SU-DHL-6 (cell line): ENCODE results near the gene SCYL1.

Experiments
- H2AFZ ChIP-seq: fragments of 200-600 bp; sonication (generic); 2 replicates; pipeline ENCODE4 v1.6.1; 2014; ENCODE audit warnings: low read depth, mild to moderate bottlenecking, moderate library complexity, mixed read lengths, antibody characterized with exemption, low read length; ENCODE audit not compliant: severe bottlenecking
- H3F3A ChIP-seq: fragments of 200-600 bp; shearing (Covaris generic); 2 replicates; pipeline ENCODE4 v1.6.0; 2016; ENCODE audit warnings: antibody characterized with exemption, mild to moderate bottlenecking; ENCODE audit not compliant: insufficient read depth
- H3K27ac ChIP-seq: fragments of 200-600 bp; sonication (generic); 2 replicates; pipeline ENCODE4 v1.5.1; 2016; ENCODE audit warnings: low read depth, mild to moderate bottlenecking, low read length, moderate library complexity, mixed read lengths
- H3K27me3 ChIP-seq: fragments of 200-600 bp; sonication (generic), shearing (Covaris generic); 2 replicates; pipeline ENCODE4 v1.6.0; 2014; ENCODE audit warnings: mild to moderate bottlenecking, low read length
- H3K36me3 ChIP-seq: fragments of 200-600 bp; sonication (generic); 2 replicates; pipeline ENCODE4 v1.6.1; 2014; ENCODE audit warnings: mild to moderate bottlenecking, low read length, mixed read lengths
- H3K4me2 ChIP-seq: fragments of 300-600, 200-600 bp; shearing (Covaris generic), sonication (generic); 2 replicates; pipeline ENCODE4 v1.6.0; 2014; ENCODE audit warnings: low read length, low read depth, mild to moderate bottlenecking; ENCODE audit not compliant: poor library complexity, severe bottlenecking
- H3K4me3 ChIP-seq: fragments of 200-600 bp; sonication (generic); 2 replicates; pipeline ENCODE4 v1.5.1; 2014; ENCODE audit warnings: antibody characterized with exemption, low read length, mild to moderate bottlenecking, mixed read lengths; ENCODE audit not compliant: insufficient read depth, poor library complexity, severe bottlenecking
- H3K79me2 ChIP-seq: fragments of 200-600 bp; sonication (generic); 2 replicates; pipeline ENCODE4 v1.6.1; 2014; ENCODE audit warnings: mild to moderate bottlenecking, low read length, moderate library complexity; ENCODE audit not compliant: insufficient read depth
- H3K9ac ChIP-seq: fragments of 200-600 bp; sonication (generic); 2 replicates; pipeline ENCODE4 v1.7.0; 2014; ENCODE audit warnings: mild to moderate bottlenecking, low read length
- H3K9me2 ChIP-seq: fragments of 200-600 bp; sonication (generic); replicated peaks from 2 replicates; pipeline ENCODE4 v1.6.1; 2014; ENCODE audit warnings: low read length; ENCODE audit not compliant: insufficient read depth
- H3K9me3 ChIP-seq: fragments of 200-600 bp; sonication (generic); 2 replicates; pipeline ENCODE4 v1.6.1; 2014; ENCODE audit warnings: low read length, mixed read lengths; ENCODE audit not compliant: insufficient read depth
- H4K20me1 ChIP-seq: fragments of 200-600 bp; sonication (generic); 2 replicates; pipeline ENCODE4 v1.6.1; 2014; ENCODE audit warnings: low read depth, mild to moderate bottlenecking, antibody characterized with exemption, low read length, moderate library complexity, mixed read lengths
- CTCF ChIP-seq: fragments of 200-600 bp; sonication (generic); IDR thresholded peaks from one replicate; pipeline ENCODE4 v1.5.1; 2017; ENCODE audit warnings: antibody characterized with exemption, mild to moderate bottlenecking, low read length, moderate library complexity; ENCODE audit not compliant: insufficient read depth, poor library complexity, severe bottlenecking
- EZH2phosphoT487 ChIP-seq: fragments of 200-600 bp; sonication (generic), shearing (Covaris generic); conservative IDR thresholded peaks from 2 replicates; pipeline ENCODE4 v1.6.1; 2018; ENCODE audit warnings: mild to moderate bottlenecking, antibody characterized with exemption, low read length, moderate library complexity, mixed read lengths

Gene SCYL1

DNA sequence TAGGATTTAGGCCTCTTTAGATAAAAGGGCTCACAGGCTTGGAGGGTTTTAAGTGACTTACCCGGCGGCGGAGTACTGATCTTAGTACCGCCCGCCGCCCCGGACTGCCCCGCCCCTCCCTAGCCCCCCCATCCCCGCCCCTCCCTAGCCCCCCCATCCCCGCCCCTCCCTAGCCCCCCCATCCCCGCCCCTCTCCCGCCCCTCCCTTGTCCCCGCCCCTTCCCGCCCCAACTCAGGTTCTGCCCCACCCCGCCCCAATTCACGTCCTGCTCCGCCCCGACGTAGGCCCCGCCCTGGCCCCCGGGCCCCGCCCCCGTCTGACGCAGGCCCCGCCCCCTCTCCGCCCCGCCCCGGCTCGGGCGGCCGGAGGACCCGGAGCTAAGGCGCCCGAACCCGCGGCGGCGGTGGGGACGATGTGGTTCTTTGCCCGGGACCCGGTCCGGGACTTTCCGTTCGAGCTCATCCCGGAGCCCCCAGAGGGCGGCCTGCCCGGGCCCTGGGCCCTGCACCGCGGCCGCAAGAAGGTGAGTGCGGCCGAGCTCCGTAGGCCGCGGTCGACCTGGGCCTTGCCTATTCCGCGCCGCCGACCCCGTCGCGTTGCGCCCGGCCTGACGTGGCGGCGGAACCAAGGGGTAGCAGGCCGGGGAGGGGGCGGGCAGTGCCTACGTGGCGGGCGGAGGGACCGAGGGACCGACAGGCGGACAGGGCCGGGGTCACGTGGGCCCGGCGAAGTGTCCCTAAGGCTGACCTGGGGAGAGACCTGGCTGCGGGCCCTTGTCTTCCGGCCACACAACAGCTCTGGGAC lies at the start of gene SCYL1:
Gene SCYL1 (plus strand): TSS at position 343 of the 805 bp plus-strand sequence. CDS start 71 bp downstream, at position 414.
- H3K36me3 ChIP-seq: no peaks in the 10 kb centered on the region
- H3K9me2 ChIP-seq: no peaks in the 10 kb centered on the region
- peak within 1 kb of the TSS; percentile 96 for H3K4me3 ChIP-seq
- no peaks in the 10 kb centered on the region for H4K20me1 ChIP-seq
- H3K4me2 ChIP-seq: peak within 1 kb of the TSS; percentile 89
- H3K27me3 ChIP-seq: no peaks in the 10 kb centered on the region
- TF ChIP-seq EZH2phosphoT487 (no peak), CTCF (no peak)
- peak within 1 kb of the TSS; percentile 90 for H3K9ac ChIP-seq
- H3F3A ChIP-seq: no peaks in the 10 kb centered on the region; the same call in 1 of the 2 replicates
- H2AFZ ChIP-seq: peak within 1 kb of the TSS; percentile 81
- H3K27ac ChIP-seq: peak within 1 kb of the TSS; percentile 40; the same call in 1 of the 2 replicates
- H3K79me2 ChIP-seq: peaks cover 5% of the 10 kb centered on the region; the same call in 1 of the 2 replicates
- no peaks in the 10 kb centered on the region for H3K9me3 ChIP-seq

- no peaks in the 10 kb centered on the region for H3K27me3 ChIP-seq
- peak overlapping the region; percentile 81 for H3K27ac ChIP-seq
- H3K9ac ChIP-seq: peak overlapping the region; percentile 99
- H3K79me2 ChIP-seq: no peaks in the 10 kb centered on the region
- peak overlapping the region; percentile 81 for H3K4me3 ChIP-seq
- H3K4me2 ChIP-seq: peak overlapping the region; percentile 93
- H3K9me3 ChIP-seq: no peaks in the 10 kb centered on the region
- TF ChIP-seq EZH2phosphoT487 (no peak), CTCF (no peak)
- H3K9me2 ChIP-seq: no peaks in the 10 kb centered on the region
- no peaks in the 10 kb centered on the region for H4K20me1 ChIP-seq
- H2AFZ ChIP-seq: no peak overlapping the region
- peaks cover 20% of the 10 kb centered on the region for H3F3A ChIP-seq
- no peaks in the 10 kb centered on the region for H3K36me3 ChIP-seq
Observed at GRCh38 chr11:65476632-65477148, 48.2 kb upstream of the SCYL1 start.

DNA sequence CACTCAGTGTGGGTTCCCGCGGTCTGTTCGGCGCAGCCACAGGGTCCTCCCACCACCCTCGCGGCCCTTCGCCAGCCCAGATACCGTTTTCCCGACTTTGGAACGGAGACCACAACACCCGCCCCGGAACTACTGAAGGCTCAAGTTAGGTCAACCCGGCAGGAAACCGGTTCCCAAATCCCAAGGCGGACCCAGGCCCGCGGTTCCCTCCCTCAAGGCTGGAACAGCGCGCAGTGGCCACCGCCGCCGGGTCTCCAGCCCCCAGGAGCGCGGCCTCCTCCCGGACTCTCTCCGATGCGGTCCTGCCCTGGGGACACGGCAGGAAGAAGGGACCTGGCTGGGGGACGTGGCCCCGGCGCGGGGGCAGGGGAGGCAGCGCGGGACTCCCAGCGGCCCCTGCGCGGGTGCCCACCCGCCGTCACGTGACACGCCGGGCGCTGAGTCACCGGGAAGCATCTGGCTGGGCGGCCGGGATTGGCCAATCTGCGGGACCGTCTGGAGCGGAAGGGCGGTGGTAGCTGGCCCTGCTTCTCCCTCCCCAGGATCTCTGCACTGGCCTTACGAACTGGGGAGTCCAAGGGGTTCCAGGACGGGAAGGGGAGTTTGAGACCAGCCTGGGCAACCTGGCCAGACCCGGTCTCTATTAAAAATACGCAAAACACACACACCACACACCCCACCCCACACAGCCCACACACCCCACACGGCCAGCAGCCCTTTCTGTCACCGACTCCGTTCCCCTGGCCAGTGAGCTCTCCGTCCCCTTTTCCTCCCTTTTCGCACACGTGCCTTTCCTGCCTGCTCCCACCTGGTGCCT lies 47.5 kb upstream of the SCYL1 start:
- TF ChIP-seq EZH2phosphoT487 (no peak), CTCF (no peak)
- peaks cover 20% of the 10 kb centered on the region for H3F3A ChIP-seq

More for the DNA sequence above, 47.5 kb upstream of the SCYL1 start:
- H3K9me3 ChIP-seq: no peaks in the 10 kb centered on the region
- no peaks in the 10 kb centered on the region for H3K27me3 ChIP-seq
- no peaks in the 10 kb centered on the region for H3K36me3 ChIP-seq
- H3K79me2 ChIP-seq: no peaks in the 10 kb centered on the region
- peak overlapping the region; percentile 81 for H3K4me3 ChIP-seq
- H3K9ac ChIP-seq: peak overlapping the region; percentile 99
- peak overlapping the region; percentile 93 for H3K4me2 ChIP-seq
- no peaks in the 10 kb centered on the region for H3K9me2 ChIP-seq
- peak overlapping the region; percentile 81 for H3K27ac ChIP-seq
- H2AFZ ChIP-seq: peak overlapping the region; percentile 44
- no peaks in the 10 kb centered on the region for H4K20me1 ChIP-seq
